Coronary artery (tissue), 2 donors: Measurements from ENCODE around the gene SLC41A3.

Experiments
- DNase-seq: peaks from one replicate; pipeline ENCODE4 v3.0.0-alpha.2; 2017; ENCODE audit warnings: low spot score
- H3K27ac ChIP-seq, 2 donors: fragments of 200-600 bp; sonication (generic); one replicate each; pipeline ENCODE4 v1.5.1; 2016 to 2019
- H3K4me3 ChIP-seq: fragments of 200-600 bp; sonication (generic); 2 replicates; pipeline ENCODE4 v1.5.1; 2016; ENCODE audit warnings: mild to moderate bottlenecking, moderate library complexity
- CTCF ChIP-seq: fragments of 200-600 bp; sonication (generic); IDR thresholded peaks from one replicate; pipeline ENCODE4 v1.5.1; 2019; ENCODE audit warnings: antibody characterized with exemption

Gene SLC41A3

GRCh38 chr3:126056681-126057500 lies 27.0 kb downstream of the SLC41A3 start:
- H3K27ac ChIP-seq = no peak overlapping the region
- DNase-seq = no peak

GRCh38 chr3:126056088-126056487 lies 27.8 kb downstream of the SLC41A3 start:
- no peak for DNase-seq

More at GRCh38 chr3:126056681-126057500, 27.0 kb downstream of the SLC41A3 start:
- H3K4me3 ChIP-seq = no peak overlapping the region
- TF ChIP-seq CTCF = no peak

GRCh38 chr3:126054870-126055269 lies 29.1 kb downstream of the SLC41A3 start:
- Histone ChIP-seq H3K27ac (no peak overlapping the region), H3K4me3 (no peak overlapping the region)
- TF ChIP-seq CTCF = no peak
- DNase-seq = no peak

More at GRCh38 chr3:126056088-126056487, 27.8 kb downstream of the SLC41A3 start:
- Histone ChIP-seq H3K4me3 (no peak overlapping the region), H3K27ac (no peak overlapping the region)
- TF ChIP-seq CTCF = no peak

- Histone ChIP-seq H3K27ac (no peak overlapping the region), H3K4me3 (no peak overlapping the region)
- no peak for DNase-seq
- TF ChIP-seq CTCF = no peak
These were observed 29.9 kb downstream of the SLC41A3 start for GRCh38 chr3:126053949-126054569.

GRCh38 chr3:126053513-126053912 lies 30.4 kb downstream of the SLC41A3 start:
- Histone ChIP-seq H3K4me3 (no peak overlapping the region), H3K27ac (no peak overlapping the region)
- no peak for DNase-seq
- no peak for TF ChIP-seq CTCF

GRCh38 chr3:126052196-126053058 lies 31.5 kb downstream of the SLC41A3 start:
- no peak for DNase-seq
- TF ChIP-seq CTCF = no peak
- Histone ChIP-seq H3K4me3 (no peak overlapping the region), H3K27ac (no peak overlapping the region)
